ENCODE measurements around the gene PLEKHB2. TPM values are rescaled to one million over a fixed set of nuclear protein-coding genes. Genes with fewer than 3 reads are reported as not detected.
"Not testable (repeated sequence)": the region's sequence is repeated elsewhere in the genome, so short reads cannot be mapped to it uniquely, and the experiment has no call there.

PLEKHB2 gene
- total and polyA plus RNA-seq, 10 of the 15 experiments (the other 5 are each of a cell fraction or from before 2014, with no cell fraction given): 12.3 to 55.6 (median 26.2) TPM

- CTCF ChIA-PET: interaction anchor here (0.6 kb wide), 1 partner anchor 18 kb away, joined by 3 read pairs; no protein-coding TSS in a partner anchor
- Histone ChIP-seq H4K20me1 (ENCODE audit: control insufficient read depth, insufficient read depth) (peaks cover under 1% of the 10 kb centered on the region; the same call in 1 of the 2 replicates), H3K79me2 (ENCODE audit: control insufficient read depth, insufficient read depth, low read length) (peaks cover 11% of the 10 kb centered on the region), H3K9ac (ENCODE audit: control insufficient read depth, insufficient read depth, low read length) (no peak overlapping the region), H3K4me1 (ENCODE audit: control insufficient read depth, insufficient read depth, low read length) (no peaks in the 10 kb centered on the region), H3K27ac (ENCODE audit: control insufficient read depth, insufficient read depth) (no peak overlapping the region), H3K36me3 (ENCODE audit: control insufficient read depth in 2 of 2, insufficient read depth in 2 of 2, low read length in 1 of 2) (peaks cover 15 to 27% of the 10 kb centered on the region in 2 experiments), H3K27me3 (replicated peaks in 1 of 2; ENCODE audit: control insufficient read depth in 2 of 2, insufficient read depth in 2 of 2, low read length in 1 of 2) (no peaks in the 10 kb centered on the region), H2AFZ (ENCODE audit: control insufficient read depth, low read depth, low read length) (no peak overlapping the region), H3K4me2 (ENCODE audit: control insufficient read depth, insufficient read depth) (no peak overlapping the region), H3K9me3 (replicated peaks; ENCODE audit: control insufficient read depth, insufficient read depth, low read length) (no peaks in the 10 kb centered on the region), H3K4me3 (no peak overlapping the region)
- no peak for TF ChIP-seq POLR2A (IDR thresholded peaks at IDR 0.05; ENCODE audit: low read depth, low read length)
- TF ChIP-seq CBX5 (IDR thresholded peaks at IDR 0.05; ENCODE audit: low read depth): no peak
- no peak for TF ChIP-seq MYB (IDR thresholded peaks at IDR 0.05; ENCODE audit: borderline replicate concordance, low read depth, low read length)
- DNase-seq (ENCODE audit: low read depth, low spot score) (no peak), FAIRE-seq (no peak), ATAC-seq (no peak)
- 94% methylated on average over 2 of the region's 2 CpGs for WGBS (ENCODE audit: insufficient coverage, insufficient replicate concordance, low lambda C conversion rate, missing lambda C conversion rate)
- RAD21 ChIA-PET (ENCODE audit: unreplicated experiment): no interaction called here
- POLR2A ChIA-PET: no interaction called here
- SMC1A ChIA-PET (ENCODE audit: uncharacterized antibody, unreplicated experiment): no interaction called here
- no TSS peak for BruUV-seq (replicated peaks)
- intact Hi-C loops (cut with micrococcal nuclease; ENCODE audit: unreplicated experiment): no loop called here
- in situ Hi-C loops (cut with MboI): no loop called here
Measured at GRCh38 chr2:131067465-131068125, 37.5 kb upstream of the PLEKHB2 start.

GRCh38 chr2:131068172-131068571, 37.0 kb upstream of the PLEKHB2 start:
- in situ Hi-C loops (cut with MboI); FAIRE-seq; H3K4me3 ChIP-seq; H3K4me1 ChIP-seq (ENCODE audit: control insufficient read depth, insufficient read depth, low read length); RAD21 ChIA-PET (ENCODE audit: unreplicated experiment); H4K20me1 ChIP-seq (ENCODE audit: control insufficient read depth, insufficient read depth); POLR2A ChIA-PET; SMC1A ChIA-PET (ENCODE audit: uncharacterized antibody, unreplicated experiment); ATAC-seq; H3K9me3 ChIP-seq (replicated peaks; ENCODE audit: control insufficient read depth, insufficient read depth, low read length); H3K4me2 ChIP-seq (ENCODE audit: control insufficient read depth, insufficient read depth); BruUV-seq (replicated peaks); H3K9ac ChIP-seq (ENCODE audit: control insufficient read depth, insufficient read depth, low read length); H2AFZ ChIP-seq (ENCODE audit: control insufficient read depth, low read depth, low read length); DNase-seq (ENCODE audit: low read depth, low spot score); H3K27ac ChIP-seq (ENCODE audit: control insufficient read depth, insufficient read depth); H3K27me3 ChIP-seq (replicated peaks in 1 of 2; ENCODE audit: control insufficient read depth in 2 of 2, insufficient read depth in 2 of 2, low read length in 1 of 2); intact Hi-C loops (cut with micrococcal nuclease; ENCODE audit: unreplicated experiment): not testable (repeated sequence)
- peaks cover 11% of the 10 kb centered on the region for H3K79me2 ChIP-seq (ENCODE audit: control insufficient read depth, insufficient read depth, low read length)
- peaks cover 15 to 28% of the 10 kb centered on the region in 2 experiments for H3K36me3 ChIP-seq (ENCODE audit: control insufficient read depth in 2 of 2, insufficient read depth in 2 of 2, low read length in 1 of 2)
- 98% methylated on average over 6 of the region's 6 CpGs for WGBS (ENCODE audit: insufficient coverage, insufficient replicate concordance, low lambda C conversion rate, missing lambda C conversion rate)
- CTCF ChIA-PET: interaction anchor here (0.6 kb wide), 1 partner anchor 17 kb away, joined by 3 read pairs; no protein-coding TSS in a partner anchor

GRCh38 chr2:131075578-131075977, 29.6 kb upstream of the PLEKHB2 start:
- POLR2A ChIA-PET; H3K9ac ChIP-seq (ENCODE audit: control insufficient read depth, insufficient read depth, low read length); ATAC-seq; DNase-seq (ENCODE audit: low read depth, low spot score); H2AFZ ChIP-seq (ENCODE audit: control insufficient read depth, low read depth, low read length); H3K27ac ChIP-seq (ENCODE audit: control insufficient read depth, insufficient read depth); H3K27me3 ChIP-seq (replicated peaks in 1 of 2; ENCODE audit: control insufficient read depth in 2 of 2, insufficient read depth in 2 of 2, low read length in 1 of 2); H3K4me1 ChIP-seq (ENCODE audit: control insufficient read depth, insufficient read depth, low read length); RAD21 ChIA-PET (ENCODE audit: unreplicated experiment); CTCF ChIA-PET; intact Hi-C loops (cut with micrococcal nuclease; ENCODE audit: unreplicated experiment); BruUV-seq (replicated peaks); H3K9me3 ChIP-seq (replicated peaks; ENCODE audit: control insufficient read depth, insufficient read depth, low read length); FAIRE-seq; in situ Hi-C loops (cut with MboI); H3K4me2 ChIP-seq (ENCODE audit: control insufficient read depth, insufficient read depth); SMC1A ChIA-PET (ENCODE audit: uncharacterized antibody, unreplicated experiment); H3K4me3 ChIP-seq: not testable (repeated sequence)
- Histone ChIP-seq H4K20me1 (ENCODE audit: control insufficient read depth, insufficient read depth) (peaks cover 11% of the 10 kb centered on the region; the same call in 1 of the 2 replicates), H3K79me2 (ENCODE audit: control insufficient read depth, insufficient read depth, low read length) (peaks cover 16% of the 10 kb centered on the region), H3K36me3 (ENCODE audit: control insufficient read depth in 2 of 2, insufficient read depth in 2 of 2, low read length in 1 of 2) (peaks cover 15 to 51% of the 10 kb centered on the region in 2 experiments)
- 98% methylated on average over 15 of the region's 15 CpGs for WGBS (ENCODE audit: insufficient coverage, insufficient replicate concordance, low lambda C conversion rate, missing lambda C conversion rate)

Measured in GM12878 (cell line).